Measurements from ENCODE around the gene KCNIP1.

DNA sequence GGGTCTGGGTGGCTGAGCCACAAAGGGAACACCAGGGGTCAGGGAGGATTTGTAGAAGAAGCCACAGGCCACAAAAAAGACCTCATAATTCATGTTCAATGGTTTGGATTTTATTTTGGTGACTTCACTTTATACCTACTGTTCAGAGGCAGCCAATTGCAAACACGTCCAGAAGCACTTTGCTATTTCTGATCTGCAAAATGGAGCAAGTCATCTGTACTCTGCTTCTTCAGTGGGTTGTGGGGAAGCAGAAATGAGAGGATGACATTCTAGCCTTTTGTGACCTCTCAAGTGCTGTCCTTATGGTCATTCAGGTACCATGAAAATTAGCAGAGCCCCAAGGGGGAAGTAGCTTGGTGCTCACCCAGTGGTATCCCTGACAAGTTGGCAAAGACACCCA, 2.5 kb upstream of the KCNIP1 start:
- TF ChIP-seq, protein P1, sequence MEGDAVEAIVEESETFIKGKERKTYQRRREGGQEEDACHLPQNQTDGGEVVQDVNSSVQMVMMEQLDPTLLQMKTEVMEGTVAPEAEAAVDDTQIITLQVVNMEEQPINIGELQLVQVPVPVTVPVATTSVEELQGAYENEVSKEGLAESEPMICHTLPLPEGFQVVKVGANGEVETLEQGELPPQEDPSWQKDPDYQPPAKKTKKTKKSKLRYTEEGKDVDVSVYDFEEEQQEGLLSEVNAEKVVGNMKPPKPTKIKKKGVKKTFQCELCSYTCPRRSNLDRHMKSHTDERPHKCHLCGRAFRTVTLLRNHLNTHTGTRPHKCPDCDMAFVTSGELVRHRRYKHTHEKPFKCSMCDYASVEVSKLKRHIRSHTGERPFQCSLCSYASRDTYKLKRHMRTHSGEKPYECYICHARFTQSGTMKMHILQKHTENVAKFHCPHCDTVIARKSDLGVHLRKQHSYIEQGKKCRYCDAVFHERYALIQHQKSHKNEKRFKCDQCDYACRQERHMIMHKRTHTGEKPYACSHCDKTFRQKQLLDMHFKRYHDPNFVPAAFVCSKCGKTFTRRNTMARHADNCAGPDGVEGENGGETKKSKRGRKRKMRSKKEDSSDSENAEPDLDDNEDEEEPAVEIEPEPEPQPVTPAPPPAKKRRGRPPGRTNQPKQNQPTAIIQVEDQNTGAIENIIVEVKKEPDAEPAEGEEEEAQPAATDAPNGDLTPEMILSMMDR (IDR thresholded peaks at IDR 0.05) = no peak
- TF ChIP-seq POLR2A (IDR thresholded peaks at IDR 0.05) = no peak
